ENCODE data around the gene CASP14.
"Not testable (repeated sequence)": the region's sequence is repeated elsewhere in the genome, so short reads cannot be mapped to it uniquely, and the experiment has no call there.

The CASP14 gene

GRCh38 chr19:15072930-15073647 lies 23.8 kb downstream of the CASP14 start:
- no peak for DNase-seq (ENCODE audit: low read depth)

- no peak for DNase-seq (ENCODE audit: low read depth)
Measured at GRCh38 chr19:15074371-15074770, 25.1 kb downstream of the CASP14 start.

GRCh38 chr19:15075806-15076205 lies 26.5 kb downstream of the CASP14 start:
- no peak for DNase-seq (ENCODE audit: low read depth)

GRCh38 chr19:15080002-15080401 lies 30.7 kb downstream of the CASP14 start:
- not testable (repeated sequence) for DNase-seq (ENCODE audit: low read depth)

DNA sequence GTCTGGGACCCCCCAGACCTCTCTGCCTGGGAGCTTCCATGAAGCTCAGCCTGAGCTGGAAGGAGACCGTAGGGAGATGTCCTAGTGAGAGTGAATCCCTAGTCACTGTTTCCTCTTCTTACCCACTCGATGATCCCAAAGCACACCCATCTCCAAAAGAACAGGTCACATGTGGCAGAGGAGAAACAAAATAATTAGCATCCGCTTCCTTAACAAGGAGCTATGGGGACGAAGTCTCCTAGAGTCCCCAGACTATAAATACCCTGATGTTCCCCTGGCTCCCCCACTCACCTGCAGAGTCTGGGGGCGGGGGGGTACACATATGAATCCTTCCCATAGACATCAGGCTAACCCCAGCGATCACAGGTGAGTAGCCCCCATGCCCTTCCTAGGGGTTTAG lies 32.6 kb downstream of the CASP14 start, which contains the start of gene OR1I1:
Gene OR1I1, plus strand, starts transcription at position 301 of the 400 bp plus-strand sequence. CDS start 4,855 bp downstream, outside the sequence.
- no peak for DNase-seq (ENCODE audit: low read depth)

DNA sequence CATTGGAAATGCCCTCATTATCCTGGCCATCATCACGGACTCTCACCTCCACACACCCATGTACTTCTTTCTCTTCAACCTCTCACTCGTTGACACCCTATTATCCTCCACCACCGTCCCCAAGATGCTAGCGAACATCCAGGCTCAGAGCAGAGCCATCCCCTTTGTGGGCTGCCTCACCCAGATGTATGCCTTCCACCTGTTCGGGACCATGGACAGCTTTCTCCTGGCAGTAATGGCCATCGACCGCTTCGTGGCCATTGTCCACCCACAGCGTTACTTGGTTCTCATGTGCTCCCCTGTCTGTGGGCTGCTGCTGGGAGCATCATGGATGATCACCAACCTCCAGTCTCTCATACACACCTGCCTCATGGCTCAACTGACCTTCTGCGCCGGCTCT lies 37.9 kb downstream of the CASP14 start:
- DNase-seq (ENCODE audit: low read depth), result no peak

DNA sequence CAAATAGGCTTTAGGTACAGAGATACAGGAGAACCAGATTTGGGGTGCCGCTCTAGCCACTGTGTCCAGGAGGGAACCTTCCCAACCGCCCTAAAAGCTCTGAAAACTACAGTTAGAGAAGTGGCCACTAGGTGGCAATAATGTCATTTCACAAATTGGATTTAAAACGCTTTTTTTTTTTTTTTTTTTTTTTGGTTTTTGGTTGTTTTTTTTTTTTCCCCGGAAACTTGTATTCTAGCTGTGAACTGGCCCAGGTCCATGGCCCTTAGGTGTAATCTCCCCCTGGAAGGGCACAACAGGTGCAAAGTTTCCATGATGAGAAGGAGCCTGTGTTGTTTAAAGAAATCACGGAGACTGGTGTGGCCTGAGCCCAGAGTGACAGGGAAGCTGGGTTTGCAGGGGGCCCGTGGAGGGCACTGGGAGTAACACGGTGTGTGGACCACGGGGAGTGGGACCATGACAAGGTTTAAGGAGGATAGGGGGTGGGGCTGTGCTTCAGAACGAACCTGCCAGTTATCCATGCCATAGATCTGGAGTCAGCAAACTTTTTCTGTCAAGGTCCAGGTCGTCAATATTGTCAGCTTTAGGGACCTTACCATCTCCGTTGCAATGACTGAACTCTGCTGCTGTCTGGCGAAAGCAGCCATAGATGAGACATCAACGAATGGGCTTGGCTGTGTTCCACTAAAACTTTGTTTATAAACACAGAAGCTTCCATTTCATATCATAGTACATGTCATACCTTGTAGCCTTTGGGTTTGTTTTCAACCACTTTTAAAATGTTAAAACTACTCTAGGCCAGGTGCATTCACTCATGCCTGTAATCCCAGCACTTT lies 42.9 kb downstream of the CASP14 start:
- DNase-seq (ENCODE audit: low read depth), result peak; percentile 31

DNA sequence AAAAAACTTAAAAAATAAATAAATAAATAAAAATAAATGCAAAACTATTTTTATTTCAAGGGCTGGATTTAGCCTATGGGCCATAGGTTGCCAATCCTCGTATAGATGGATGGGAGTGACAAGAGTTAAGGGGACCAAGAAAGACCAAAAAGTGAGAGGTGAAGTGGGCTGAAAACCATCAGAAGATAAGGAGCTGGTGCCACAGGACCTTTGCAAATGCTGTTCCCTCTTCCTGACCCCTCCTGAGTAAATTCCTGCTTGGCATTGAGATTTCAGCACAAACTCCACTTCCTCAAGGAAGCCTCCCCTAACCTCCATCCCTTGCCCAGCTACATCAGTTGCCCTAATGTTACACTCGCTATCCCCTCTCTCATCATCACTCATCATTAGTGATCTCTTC lies 43.7 kb downstream of the CASP14 start:
- DNase-seq (ENCODE audit: low read depth), result no peak

- no peak for DNase-seq (ENCODE audit: low read depth)
Measured at GRCh38 chr19:15096223-15096622, 46.9 kb downstream of the CASP14 start.

GRCh38 chr19:15097980-15098379 lies 48.7 kb downstream of the CASP14 start:
- DNase-seq (ENCODE audit: low read depth), result not testable (repeated sequence)

- no peak for DNase-seq (ENCODE audit: low read depth)
Measured at GRCh38 chr19:15098460-15098859, 49.2 kb downstream of the CASP14 start.

GRCh38 chr19:15099017-15099582 lies 49.8 kb downstream of the CASP14 start:
- DNase-seq (ENCODE audit: low read depth), result no peak

- peak; percentile 38 for DNase-seq (ENCODE audit: low read depth)
Measured at GRCh38 chr19:15101479-15102082, 52.3 kb downstream of the CASP14 start.

DNA sequence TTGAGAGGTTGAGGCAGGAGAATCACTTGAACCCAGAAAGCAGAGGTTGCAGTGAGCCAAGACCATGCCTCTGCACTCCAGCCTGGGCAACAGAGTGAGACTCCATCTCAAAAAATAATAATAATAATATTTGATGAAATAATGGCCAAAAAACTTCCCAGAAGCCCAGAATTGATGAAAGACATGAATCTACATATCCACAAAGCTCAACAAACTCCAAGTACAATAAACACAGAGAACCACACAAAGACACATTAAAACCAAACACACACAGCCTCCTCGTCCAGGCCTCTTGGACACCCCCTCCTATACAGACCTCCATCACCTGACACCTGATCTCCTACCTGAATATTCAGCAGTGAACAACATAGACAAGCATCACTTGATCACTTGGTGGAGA lies 54.7 kb downstream of the CASP14 start:
- DNase-seq (ENCODE audit: low read depth), result no peak

GRCh38 chr19:15104411-15104810 lies 55.1 kb downstream of the CASP14 start:
- no peak for DNase-seq (ENCODE audit: low read depth)

DNA sequence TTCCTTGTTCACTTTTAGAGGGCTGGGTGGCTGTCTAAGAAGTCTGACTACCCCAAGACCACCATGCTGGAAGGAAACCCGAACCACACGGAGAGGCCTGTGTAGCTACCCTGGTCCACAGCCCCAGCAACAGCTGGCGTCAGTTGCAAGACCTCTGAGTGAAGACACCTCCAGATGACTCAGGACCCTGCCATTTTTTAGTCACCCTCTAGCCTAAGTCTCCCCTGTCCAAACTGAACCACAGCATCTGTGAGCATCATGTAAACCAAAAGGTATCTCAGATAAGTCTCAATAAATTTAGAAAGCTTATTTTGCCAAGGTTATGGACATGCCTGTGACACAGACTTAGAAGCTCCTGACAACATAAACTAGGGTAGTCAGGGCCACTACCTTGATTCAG lies 55.8 kb downstream of the CASP14 start:
- DNase-seq (ENCODE audit: low read depth), result no peak

DNA sequence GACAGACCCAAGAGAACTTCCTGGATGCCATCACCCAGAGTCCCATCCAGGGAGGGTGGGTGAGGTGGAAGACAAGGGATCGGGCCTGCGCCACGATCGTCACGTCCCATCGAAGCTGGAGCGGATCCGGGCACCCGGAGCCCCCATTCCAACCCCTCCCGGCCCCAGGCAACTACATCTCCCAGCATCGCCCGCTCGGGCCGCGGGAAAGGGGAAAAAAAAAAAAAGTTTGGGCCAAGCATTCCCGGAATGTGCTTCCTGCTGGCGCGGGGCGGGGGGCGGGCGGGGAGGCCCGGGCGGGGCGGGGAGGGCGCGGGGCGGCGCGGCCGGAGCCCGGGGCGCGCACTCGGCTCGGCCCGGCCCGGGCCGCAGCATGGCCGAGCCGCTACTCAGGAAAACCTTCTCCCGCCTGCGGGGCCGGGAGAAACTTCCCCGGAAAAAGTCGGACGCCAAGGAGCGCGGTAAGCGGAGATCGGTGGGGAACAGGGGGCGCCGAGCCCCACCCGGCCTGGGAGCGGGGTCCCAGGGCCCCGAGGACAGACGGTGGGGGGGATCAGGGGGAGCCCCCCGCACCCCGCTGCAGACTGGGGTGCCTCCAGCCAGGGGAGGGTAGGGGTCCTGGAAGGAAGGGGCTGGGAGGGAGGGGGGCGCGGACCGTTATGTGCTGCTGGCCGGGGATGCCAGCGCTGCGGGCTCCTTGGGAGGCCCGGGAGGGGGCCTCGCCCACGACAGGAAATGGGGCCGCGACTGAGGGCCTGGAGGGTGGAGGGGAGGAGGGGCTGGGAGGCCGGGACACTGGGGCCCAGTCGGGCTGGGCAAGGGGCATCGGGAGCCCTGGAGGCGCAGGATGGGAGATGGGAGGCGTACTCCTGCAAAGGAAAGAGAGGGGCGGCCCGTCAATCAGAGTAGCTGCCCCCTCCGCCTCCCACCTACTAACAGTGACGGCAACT lies 58.1 kb downstream of the CASP14 start, which contains the start of gene SYDE1:
Gene SYDE1, plus strand, starts transcription at position 341 of the 950 bp plus-strand sequence. Its CDS starts 33 bp downstream, at position 374.
- DNase-seq (ENCODE audit: low read depth), result no peak

Data from activated gamma-delta T cell treated with anti-CD3 and anti-CD28 coated beads, Interleukin-2, amount 50 U/mL, for 16 hours (primary cell).